MCF 10A (cell line): ENCODE results near the gene ZBTB37. TPM values are rescaled to one million over a fixed set of nuclear protein-coding genes. Genes with fewer than 3 reads are reported as not detected.

Experiments
- BruUV-seq: library from RNA; stranded (reverse); fragments of 400-500 nt; replicated peaks from 2 replicates; lab custom pipeline; 2021; lab: Mats Ljungman, UMichigan
- CTCF ChIA-PET: fragments of 300-600 bp; sonication (Branson Sonifier 250); formaldehyde crosslinking; extraction: SDS; loops from one replicate; lab custom pipeline; 2021; ENCODE audit warnings: antibody characterized with exemption, inconsistent platforms; lab: Yijun Ruan, JAX
- POLR2A ChIA-PET: fragments of 300-600, 350-650 bp; sonication (Branson Sonifier 250); formaldehyde crosslinking; extraction: SDS; loops from one replicate; lab custom pipeline; 2020; ENCODE audit warnings: antibody characterized with exemption, inconsistent platforms; lab: Yijun Ruan, JAX
- DNase-seq: peaks from one replicate; pipeline ENCODE4 v3.0.0-alpha.2; 2018; ENCODE audit not compliant: unreplicated experiment
- H3K27ac Mint-ChIP-seq: one replicate; pipeline ENCODE4 v1.8.0; 2022; ENCODE audit warnings: mild to moderate bottlenecking, low read depth, mixed read lengths; ENCODE audit not compliant: unreplicated experiment
- H3K27me3 Mint-ChIP-seq: one replicate; pipeline ENCODE4 v1.8.0; 2022; ENCODE audit warnings: mixed read lengths; ENCODE audit not compliant: insufficient read depth, unreplicated experiment
- H3K36me3 Mint-ChIP-seq: one replicate; pipeline ENCODE4 v1.8.0; 2022; ENCODE audit warnings: mild to moderate bottlenecking, moderate library complexity, mixed read lengths; ENCODE audit not compliant: insufficient read depth, unreplicated experiment
- H3K4me1 Mint-ChIP-seq: one replicate; pipeline ENCODE4 v1.8.0; 2022; ENCODE audit warnings: mixed read lengths; ENCODE audit not compliant: insufficient read depth, unreplicated experiment
- H3K4me3 Mint-ChIP-seq: one replicate; pipeline ENCODE4 v1.8.0; 2022; ENCODE audit warnings: mild to moderate bottlenecking, moderate library complexity, mixed read lengths; ENCODE audit not compliant: unreplicated experiment
- H3K9me3 Mint-ChIP-seq: one replicate; pipeline ENCODE4 v1.8.0; 2022; ENCODE audit warnings: mixed read lengths; ENCODE audit not compliant: unreplicated experiment
- CTCF ChIP-seq: fragments of 200-600 bp; IDR thresholded peaks from one replicate; pipeline ENCODE4 v1.8.0; 2022; ENCODE audit warnings: antibody characterized with exemption, mild to moderate bottlenecking; ENCODE audit not compliant: unreplicated experiment
- intact Hi-C: fragments of 100-400 bp; cut with micrococcal nuclease; formaldehyde crosslinking; loops from 2 replicates; pipeline ENCODE4 v1.14.1; 2022
- total RNA-seq: library from RNA; stranded (reverse); gene quantifications from 2 replicates; pipeline ENCODE4 v1.2.3, GENCODE V29; 2022

Gene ZBTB37
- total RNA-seq, 1 experiment from 2014 or later, result 12.8 TPM

GRCh38 chr1:173867141-173867752 is 933 bp upstream of the ZBTB37 start:
- peaks cover 51% of the 10 kb centered on the region for H3K4me1 Mint-ChIP-seq
- peaks cover 80% of the 10 kb centered on the region for H3K36me3 Mint-ChIP-seq
- intact Hi-C loops, result loop anchor here (5.0 kb wide), 3 partner anchors 80 to 350 kb away; partner anchors contain the start of gene RABGAP1L
- TSS peak; percentile 56 for BruUV-seq
- DNase-seq, result no peak
- H3K9me3 Mint-ChIP-seq, result no peaks in the 10 kb centered on the region
- no peaks in the 10 kb centered on the region for H3K27me3 Mint-ChIP-seq
- TF ChIP-seq CTCF, result no peak
- ChIA-PET POLR2A (interaction anchor here (0.7 to 7.7 kb wide), 32 partner anchors 11 to 1133 kb away, joined by 3 to 118 read pairs (median 9); partner anchors contain the start of genes CACYBP, CENPL, DARS2 and KLHL20), CTCF (no interaction called here)
- peak overlapping the region; percentile 94 for H3K4me3 Mint-ChIP-seq
- H3K27ac Mint-ChIP-seq, result peak overlapping the region; percentile 96

- BruUV-seq, result no TSS peak
These were observed 371 bp upstream of the ZBTB37 start, which contains the start of gene GAS5 for GRCh38 chr1:173867753-173868265. Gene GAS5, minus strand, starts transcription at chr1:173867989.

GRCh38 chr1:173869021-173869359 is 810 bp downstream of the ZBTB37 start:
- DNase-seq, result no peak
- H3K27ac Mint-ChIP-seq, result peak overlapping the region; percentile 96
- no peaks in the 10 kb centered on the region for H3K27me3 Mint-ChIP-seq
- BruUV-seq, result TSS peak; percentile 38
- H3K4me3 Mint-ChIP-seq, result peak overlapping the region; percentile 94
- TF ChIP-seq CTCF, result no peak
- no peaks in the 10 kb centered on the region for H3K9me3 Mint-ChIP-seq
- peaks cover 58% of the 10 kb centered on the region for H3K4me1 Mint-ChIP-seq
- ChIA-PET CTCF (interaction anchor here (0.6 to 1.8 kb wide), 12 partner anchors 11 to 1127 kb away, joined by 3 to 8 read pairs (median 4); no protein-coding TSS in a partner anchor), POLR2A (interaction anchor here (0.6 to 7.7 kb wide), 50 partner anchors 9 to 1280 kb away, joined by 3 to 118 read pairs (median 6); partner anchors contain the start of genes CACYBP, CENPL, DARS2 and KLHL20)
- peaks cover 72% of the 10 kb centered on the region for H3K36me3 Mint-ChIP-seq
- intact Hi-C loops, result loop anchor here (2.0 to 5.0 kb wide), 5 partner anchors 78 to 348 kb away; partner anchors contain the start of gene RABGAP1L

More at GRCh38 chr1:173867753-173868265, 371 bp upstream of the ZBTB37 start, which contains the start of gene GAS5:
- Mint-ChIP-seq H3K9me3 (no peaks in the 10 kb centered on the region), H3K4me1 (peaks cover 55% of the 10 kb centered on the region), H3K4me3 (peak within 1 kb of the TSS; percentile 94), H3K27ac (peak within 1 kb of the TSS; percentile 96), H3K36me3 (peaks cover 74% of the 10 kb centered on the region), H3K27me3 (no peaks in the 10 kb centered on the region)
- intact Hi-C loops, result loop anchor here (1.0 to 5.0 kb wide), 6 partner anchors 79 to 438 kb away; partner anchors contain the start of gene RABGAP1L
- POLR2A ChIA-PET, result interaction anchor here (0.6 to 7.7 kb wide), 77 partner anchors 8 to 1525 kb away, joined by 3 to 118 read pairs (median 4); partner anchors contain the start of genes CACYBP, CENPL, DARS2 and KLHL20
- DNase-seq, result peak; percentile 100
- no peak for TF ChIP-seq CTCF
- CTCF ChIA-PET, result interaction anchor here (0.6 to 1.8 kb wide), 7 partner anchors 20 to 1545 kb away, joined by 3 to 8 read pairs (median 5); no protein-coding TSS in a partner anchor
